ENCODE data around the gene HOMER3. TPM values are rescaled to one million over a fixed set of nuclear protein-coding genes. Genes with fewer than 3 reads are reported as not detected.

HOMER3 gene
- total and polyA plus RNA-seq, 9 of the 15 experiments (the other 6 are each of a cell fraction or from before 2014, with no cell fraction given): 1.3 to 5.1 (median 3.7) TPM; not detected in 2

DNA sequence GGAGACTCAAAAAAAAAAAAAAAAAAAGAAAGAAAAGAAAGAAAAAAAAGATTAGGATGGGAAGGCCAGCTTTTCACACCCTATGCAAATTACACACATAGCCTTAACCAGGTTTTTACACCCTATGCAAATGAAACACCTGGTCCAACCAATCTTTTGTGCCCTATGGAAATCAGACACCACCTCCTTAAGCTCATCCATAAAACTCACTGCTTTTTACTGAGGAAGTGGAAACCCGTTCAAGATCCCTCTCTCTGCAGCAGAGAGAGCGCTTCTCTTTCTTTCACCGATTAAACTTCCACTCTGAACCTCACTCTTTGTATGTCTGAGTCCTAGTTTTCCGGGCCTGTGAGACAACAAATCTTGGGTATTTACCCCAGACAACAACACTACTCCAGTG lies 25.3 kb upstream of the HOMER3 start:
- ChIA-PET CTCF (ENCODE audit: low intra/inter-chr PET ratio) (no interaction called here), POLR2A (interaction anchor here (0.6 kb wide), 1 partner anchor 1401 kb away, joined by 3 read pairs; no protein-coding TSS in a partner anchor)
- H4K20me1 ChIP-seq (replicated peaks; ENCODE audit: control insufficient read depth, insufficient read depth, low read length): no peaks in the 10 kb centered on the region
- TF ChIP-seq, protein P1, sequence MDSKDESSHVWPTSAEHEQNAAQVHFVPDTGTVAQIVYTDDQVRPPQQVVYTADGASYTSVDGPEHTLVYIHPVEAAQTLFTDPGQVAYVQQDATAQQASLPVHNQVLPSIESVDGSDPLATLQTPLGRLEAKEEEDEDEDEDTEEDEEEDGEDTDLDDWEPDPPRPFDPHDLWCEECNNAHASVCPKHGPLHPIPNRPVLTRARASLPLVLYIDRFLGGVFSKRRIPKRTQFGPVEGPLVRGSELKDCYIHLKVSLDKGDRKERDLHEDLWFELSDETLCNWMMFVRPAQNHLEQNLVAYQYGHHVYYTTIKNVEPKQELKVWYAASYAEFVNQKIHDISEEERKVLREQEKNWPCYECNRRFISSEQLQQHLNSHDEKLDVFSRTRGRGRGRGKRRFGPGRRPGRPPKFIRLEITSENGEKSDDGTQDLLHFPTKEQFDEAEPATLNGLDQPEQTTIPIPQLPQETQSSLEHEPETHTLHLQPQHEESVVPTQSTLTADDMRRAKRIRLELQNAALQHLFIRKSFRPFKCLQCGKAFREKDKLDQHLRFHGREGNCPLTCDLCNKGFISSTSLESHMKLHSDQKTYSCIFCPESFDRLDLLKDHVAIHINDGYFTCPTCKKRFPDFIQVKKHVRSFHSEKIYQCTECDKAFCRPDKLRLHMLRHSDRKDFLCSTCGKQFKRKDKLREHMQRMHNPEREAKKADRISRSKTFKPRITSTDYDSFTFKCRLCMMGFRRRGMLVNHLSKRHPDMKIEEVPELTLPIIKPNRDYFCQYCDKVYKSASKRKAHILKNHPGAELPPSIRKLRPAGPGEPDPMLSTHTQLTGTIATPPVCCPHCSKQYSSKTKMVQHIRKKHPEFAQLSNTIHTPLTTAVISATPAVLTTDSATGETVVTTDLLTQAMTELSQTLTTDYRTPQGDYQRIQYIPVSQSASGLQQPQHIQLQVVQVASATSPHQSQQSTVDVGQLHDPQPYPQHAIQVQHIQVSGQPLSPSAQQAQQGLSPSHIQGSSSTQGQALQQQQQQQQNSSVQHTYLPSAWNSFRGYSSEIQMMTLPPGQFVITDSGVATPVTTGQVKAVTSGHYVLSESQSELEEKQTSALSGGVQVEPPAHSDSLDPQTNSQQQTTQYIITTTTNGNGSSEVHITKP (IDR thresholded peaks at IDR 0.05; ENCODE audit: partially characterized antibody): peak; percentile 9
- TF ChIP-seq ZFX (CRISPR knock-in tag; IDR thresholded peaks at IDR 0.05) (peak; percentile 33; the same call in 1 of the 2 replicates), ARID2 (IDR thresholded peaks at IDR 0.05) (no peak), FIP1L1 (IDR thresholded peaks at IDR 0.05; ENCODE audit: low read depth, low read length, poor library complexity, severe bottlenecking) (no peak), SPI1 (IDR thresholded peaks at IDR 0.05; ENCODE audit: borderline replicate concordance, low read depth, low read length) (peak; percentile 53; the same call in 1 of the 2 replicates)
- H2AFZ ChIP-seq (ENCODE audit: low read depth, low read length): peak overlapping the region; percentile 87
- intact Hi-C loops (cut with micrococcal nuclease): no loop called here
- H3K4me3 ChIP-seq: no peak overlapping the region
- peaks cover 0 to 7% of the 10 kb centered on the region in 2 experiments; a peak in 3 of 5 replicates for H3K4me1 ChIP-seq (replicated peaks in 1 of 2; ENCODE audit: control insufficient read depth in 2 of 2, insufficient read depth in 2 of 2, low read length in 2 of 2)
- no peak overlapping the region for H3K9ac ChIP-seq (ENCODE audit: insufficient read depth in 1 of 2, low read depth in 2 of 2, low read length in 2 of 2)
- H3K79me2 ChIP-seq (ENCODE audit: control insufficient read depth, insufficient read depth, low read length): no peaks in the 10 kb centered on the region
- no peak for DNase-seq (ENCODE audit: extremely low read depth in 1 of 4, low spot score in 3 of 4)
- FAIRE-seq: no peak
- peaks cover 0 to 9% of the 10 kb centered on the region in 2 experiments; a peak in 2 of 5 replicates for H3K27me3 ChIP-seq (ENCODE audit: control insufficient read depth in 2 of 2, insufficient read depth in 2 of 2, low read length in 2 of 2)
- in situ Hi-C loops (cut with MboI): no loop called here
- H3K4me2 ChIP-seq (ENCODE audit: insufficient read depth, low read length): no peak overlapping the region
- BruUV-seq (replicated peaks): no TSS peak
- H3K9me1 ChIP-seq (ENCODE audit: control insufficient read depth, insufficient read depth, low read length): no peaks in the 10 kb centered on the region
- 6% methylated on average over 4 of the region's 4 CpGs for WGBS (ENCODE audit: insufficient coverage, low coverage, missing lambda C conversion rate)
- no peaks in the 10 kb centered on the region for H3K9me3 ChIP-seq (replicated peaks; ENCODE audit: control insufficient read depth, insufficient read depth, low read depth, low read length)
- no peak overlapping the region for H3K27ac ChIP-seq (ENCODE audit: extremely low read depth, low read depth, low read length)
- no peaks in the 10 kb centered on the region for H3K36me3 ChIP-seq (ENCODE audit: control insufficient read depth, insufficient read depth, low read length)
- ATAC-seq: peak; percentile 48; the same call in 2 of the 3 replicates
